ENCODE results near the gene ADI1.

ADI1 gene

DNA sequence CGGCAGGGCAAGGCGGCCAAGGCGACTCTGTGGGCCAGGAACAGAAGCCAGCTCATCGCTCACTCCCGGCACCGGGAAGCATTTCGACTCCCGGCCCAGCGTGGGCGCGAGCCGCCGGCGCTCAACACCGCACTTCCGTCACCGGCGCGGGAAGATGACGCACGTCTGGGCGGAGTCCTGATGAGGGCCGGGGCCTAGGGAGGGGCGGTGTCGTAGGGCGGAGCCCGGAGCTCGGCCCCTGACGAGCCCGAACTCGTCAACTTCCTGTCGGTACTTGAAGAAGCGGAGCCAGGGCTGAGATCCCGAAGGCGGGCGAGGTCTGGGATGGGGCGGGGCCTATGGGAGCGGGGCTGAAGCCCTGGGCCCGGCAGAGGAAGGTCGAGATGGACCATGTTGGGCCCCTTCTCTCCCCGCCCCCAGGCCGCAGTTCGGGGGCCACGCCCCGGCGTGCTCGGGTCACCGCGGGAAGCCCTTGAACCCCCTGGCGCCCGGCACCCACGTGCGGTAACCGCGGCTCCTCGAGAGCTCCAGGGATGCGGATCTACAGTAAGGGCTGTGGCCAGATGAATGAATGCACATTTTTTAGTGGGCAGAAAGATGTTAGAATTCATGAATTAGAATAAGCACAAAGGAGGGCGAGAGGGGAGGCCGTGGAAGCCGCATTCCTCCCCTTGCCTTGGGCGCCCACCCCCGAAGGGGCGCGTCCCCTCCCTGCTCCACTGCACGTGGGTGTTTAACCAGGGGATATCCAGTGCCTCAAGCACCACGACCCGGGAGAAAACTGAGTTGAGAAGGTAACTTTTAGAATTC, 39.1 kb upstream of the ADI1 start, which contains the start of gene RNASEH1:
TSS of gene RNASEH1 (minus strand) at position 129 of the 810 bp plus-strand sequence. CDS start at position 56, 73 bp downstream.
- TF ChIP-seq TAF1 (IDR thresholded peaks at IDR 0.05; ENCODE audit: borderline replicate concordance, insufficient read depth, low read length) (peak; percentile 94; the same call in 1 of the 2 replicates), POLR2AphosphoS5 (IDR thresholded peaks at IDR 0.05; ENCODE audit: low read depth, low read length) (peak; percentile 91), FOXP2 (optimal IDR thresholded peaks at IDR 0.05; ENCODE audit: borderline replicate concordance, extremely low read depth, extremely low read length, insufficient read depth) (peak; percentile 58), SIN3A (IDR thresholded peaks at IDR 0.05; ENCODE audit: borderline replicate concordance, insufficient read depth, low read length) (peak; percentile 89; the same call in 1 of the 2 replicates)
- TF ChIP-seq, protein P1, sequence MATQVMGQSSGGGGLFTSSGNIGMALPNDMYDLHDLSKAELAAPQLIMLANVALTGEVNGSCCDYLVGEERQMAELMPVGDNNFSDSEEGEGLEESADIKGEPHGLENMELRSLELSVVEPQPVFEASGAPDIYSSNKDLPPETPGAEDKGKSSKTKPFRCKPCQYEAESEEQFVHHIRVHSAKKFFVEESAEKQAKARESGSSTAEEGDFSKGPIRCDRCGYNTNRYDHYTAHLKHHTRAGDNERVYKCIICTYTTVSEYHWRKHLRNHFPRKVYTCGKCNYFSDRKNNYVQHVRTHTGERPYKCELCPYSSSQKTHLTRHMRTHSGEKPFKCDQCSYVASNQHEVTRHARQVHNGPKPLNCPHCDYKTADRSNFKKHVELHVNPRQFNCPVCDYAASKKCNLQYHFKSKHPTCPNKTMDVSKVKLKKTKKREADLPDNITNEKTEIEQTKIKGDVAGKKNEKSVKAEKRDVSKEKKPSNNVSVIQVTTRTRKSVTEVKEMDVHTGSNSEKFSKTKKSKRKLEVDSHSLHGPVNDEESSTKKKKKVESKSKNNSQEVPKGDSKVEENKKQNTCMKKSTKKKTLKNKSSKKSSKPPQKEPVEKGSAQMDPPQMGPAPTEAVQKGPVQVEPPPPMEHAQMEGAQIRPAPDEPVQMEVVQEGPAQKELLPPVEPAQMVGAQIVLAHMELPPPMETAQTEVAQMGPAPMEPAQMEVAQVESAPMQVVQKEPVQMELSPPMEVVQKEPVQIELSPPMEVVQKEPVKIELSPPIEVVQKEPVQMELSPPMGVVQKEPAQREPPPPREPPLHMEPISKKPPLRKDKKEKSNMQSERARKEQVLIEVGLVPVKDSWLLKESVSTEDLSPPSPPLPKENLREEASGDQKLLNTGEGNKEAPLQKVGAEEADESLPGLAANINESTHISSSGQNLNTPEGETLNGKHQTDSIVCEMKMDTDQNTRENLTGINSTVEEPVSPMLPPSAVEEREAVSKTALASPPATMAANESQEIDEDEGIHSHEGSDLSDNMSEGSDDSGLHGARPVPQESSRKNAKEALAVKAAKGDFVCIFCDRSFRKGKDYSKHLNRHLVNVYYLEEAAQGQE (IDR thresholded peaks at IDR 0.05; ENCODE audit: insufficient read depth in 1 of 2, low read depth in 2 of 2, low read length in 2 of 2) = 0 out of 4 replicates have a peak, but pooled peaks of 1 of the 2 experiments have one; percentile 25

- TF ChIP-seq FOXP2 (optimal IDR thresholded peaks at IDR 0.05; ENCODE audit: borderline replicate concordance, extremely low read depth, extremely low read length, insufficient read depth) (no peak), SIN3A (IDR thresholded peaks at IDR 0.05; ENCODE audit: borderline replicate concordance, insufficient read depth, low read length) (no peak), POLR2AphosphoS5 (IDR thresholded peaks at IDR 0.05; ENCODE audit: low read depth, low read length) (no peak), TAF1 (IDR thresholded peaks at IDR 0.05; ENCODE audit: borderline replicate concordance, insufficient read depth, low read length) (no peak)
- TF ChIP-seq, protein P1 (IDR thresholded peaks at IDR 0.05; ENCODE audit: insufficient read depth in 1 of 2, low read depth in 2 of 2, low read length in 2 of 2) = no peak
Observed at GRCh38 chr2:3557639-3558204, 38.4 kb upstream of the ADI1 start.

- TF ChIP-seq FOXP2 (optimal IDR thresholded peaks at IDR 0.05; ENCODE audit: borderline replicate concordance, extremely low read depth, extremely low read length, insufficient read depth) = no peak
- TF ChIP-seq POLR2AphosphoS5 (IDR thresholded peaks at IDR 0.05; ENCODE audit: low read depth, low read length) = no peak
- TF ChIP-seq TAF1 (IDR thresholded peaks at IDR 0.05; ENCODE audit: borderline replicate concordance, insufficient read depth, low read length) = no peak
- TF ChIP-seq SIN3A (IDR thresholded peaks at IDR 0.05; ENCODE audit: borderline replicate concordance, insufficient read depth, low read length) = no peak
- TF ChIP-seq, protein P1 (IDR thresholded peaks at IDR 0.05; ENCODE audit: insufficient read depth in 1 of 2, low read depth in 2 of 2, low read length in 2 of 2) = no peak
Observed at GRCh38 chr2:3553946-3554345, 34.6 kb upstream of the ADI1 start.

- TF ChIP-seq FOXP2 (optimal IDR thresholded peaks at IDR 0.05; ENCODE audit: borderline replicate concordance, extremely low read depth, extremely low read length, insufficient read depth) (no peak), TAF1 (IDR thresholded peaks at IDR 0.05; ENCODE audit: borderline replicate concordance, insufficient read depth, low read length) (no peak), POLR2AphosphoS5 (IDR thresholded peaks at IDR 0.05; ENCODE audit: low read depth, low read length) (no peak), SIN3A (IDR thresholded peaks at IDR 0.05; ENCODE audit: borderline replicate concordance, insufficient read depth, low read length) (no peak)
- TF ChIP-seq, protein P1 (IDR thresholded peaks at IDR 0.05; ENCODE audit: insufficient read depth in 1 of 2, low read depth in 2 of 2, low read length in 2 of 2) = no peak
Observed at GRCh38 chr2:3547915-3548314, 28.6 kb upstream of the ADI1 start.
